WERI-Rb-1 (cell line): ENCODE data around the gene GET4.

Experiments
- DNase-seq: peaks from one replicate; pipeline ENCODE4 v3.0.0-alpha.2; 2020
- H3K27ac ChIP-seq: fragments of 250-450 bp; sonication (Bioruptor Pico); 2 replicates; pipeline ENCODE4 v1.5.1; 2020; ENCODE audit warnings: mild to moderate bottlenecking, moderate library complexity
- H3K27me3 ChIP-seq: fragments of 250-450 bp; sonication (Bioruptor Pico); 2 replicates; pipeline ENCODE4 v1.5.1; 2021; ENCODE audit warnings: mild to moderate bottlenecking, low read depth, moderate library complexity; ENCODE audit not compliant: insufficient read depth, severe bottlenecking
- H3K36me3 ChIP-seq: fragments of 250-450 bp; sonication (Bioruptor Pico); 2 replicates; pipeline ENCODE4 v1.5.1; 2020; ENCODE audit warnings: mild to moderate bottlenecking, moderate library complexity
- H3K4me3 ChIP-seq: 2 replicates; pipeline ENCODE4 v1.5.1; 2011; ENCODE audit warnings: low read depth, mild to moderate bottlenecking, control low read depth, low read length
- H3K9me3 ChIP-seq: fragments of 250-450 bp; sonication (Bioruptor Pico); 2 replicates; pipeline ENCODE4 v1.5.1; 2021; ENCODE audit warnings: mild to moderate bottlenecking, moderate library complexity; ENCODE audit not compliant: severe bottlenecking
- TF ChIP-seq, protein P1 (sequence below): IDR thresholded peaks from 2 replicates; pipeline ENCODE4 v1.5.1; 2011; ENCODE audit warnings: low read depth, mild to moderate bottlenecking, control low read depth, inconsistent platforms, low read length

GET4 gene

DNA sequence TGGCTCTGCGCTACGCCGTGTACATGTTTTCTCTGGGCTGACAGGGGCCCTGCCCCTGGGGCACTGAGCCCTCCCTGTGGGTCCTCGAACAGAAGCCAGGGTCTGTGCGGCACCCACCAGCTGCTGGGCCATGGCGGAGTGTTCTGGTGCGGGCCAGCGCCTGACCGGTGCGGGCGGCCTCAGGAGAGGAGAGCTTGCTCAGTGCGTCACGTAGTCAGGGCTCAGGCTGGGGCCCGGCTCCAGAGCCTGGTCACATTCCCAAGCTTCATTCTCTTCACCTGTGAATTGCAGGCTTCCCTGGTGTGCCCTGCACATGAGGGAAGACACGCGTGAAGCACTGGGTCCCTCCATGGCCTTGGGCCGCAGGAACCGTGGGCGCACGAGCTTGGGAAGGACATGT, 15.5 kb downstream of the GET4 start:
- H3K36me3 ChIP-seq = peaks cover 74% of the 10 kb centered on the region
- TF ChIP-seq, protein P1, sequence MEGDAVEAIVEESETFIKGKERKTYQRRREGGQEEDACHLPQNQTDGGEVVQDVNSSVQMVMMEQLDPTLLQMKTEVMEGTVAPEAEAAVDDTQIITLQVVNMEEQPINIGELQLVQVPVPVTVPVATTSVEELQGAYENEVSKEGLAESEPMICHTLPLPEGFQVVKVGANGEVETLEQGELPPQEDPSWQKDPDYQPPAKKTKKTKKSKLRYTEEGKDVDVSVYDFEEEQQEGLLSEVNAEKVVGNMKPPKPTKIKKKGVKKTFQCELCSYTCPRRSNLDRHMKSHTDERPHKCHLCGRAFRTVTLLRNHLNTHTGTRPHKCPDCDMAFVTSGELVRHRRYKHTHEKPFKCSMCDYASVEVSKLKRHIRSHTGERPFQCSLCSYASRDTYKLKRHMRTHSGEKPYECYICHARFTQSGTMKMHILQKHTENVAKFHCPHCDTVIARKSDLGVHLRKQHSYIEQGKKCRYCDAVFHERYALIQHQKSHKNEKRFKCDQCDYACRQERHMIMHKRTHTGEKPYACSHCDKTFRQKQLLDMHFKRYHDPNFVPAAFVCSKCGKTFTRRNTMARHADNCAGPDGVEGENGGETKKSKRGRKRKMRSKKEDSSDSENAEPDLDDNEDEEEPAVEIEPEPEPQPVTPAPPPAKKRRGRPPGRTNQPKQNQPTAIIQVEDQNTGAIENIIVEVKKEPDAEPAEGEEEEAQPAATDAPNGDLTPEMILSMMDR = no peak
- no peaks in the 10 kb centered on the region for H3K9me3 ChIP-seq
- H3K4me3 ChIP-seq = no peak overlapping the region
- no peak for DNase-seq
- no peaks in the 10 kb centered on the region for H3K27me3 ChIP-seq
- no peak overlapping the region for H3K27ac ChIP-seq

DNA sequence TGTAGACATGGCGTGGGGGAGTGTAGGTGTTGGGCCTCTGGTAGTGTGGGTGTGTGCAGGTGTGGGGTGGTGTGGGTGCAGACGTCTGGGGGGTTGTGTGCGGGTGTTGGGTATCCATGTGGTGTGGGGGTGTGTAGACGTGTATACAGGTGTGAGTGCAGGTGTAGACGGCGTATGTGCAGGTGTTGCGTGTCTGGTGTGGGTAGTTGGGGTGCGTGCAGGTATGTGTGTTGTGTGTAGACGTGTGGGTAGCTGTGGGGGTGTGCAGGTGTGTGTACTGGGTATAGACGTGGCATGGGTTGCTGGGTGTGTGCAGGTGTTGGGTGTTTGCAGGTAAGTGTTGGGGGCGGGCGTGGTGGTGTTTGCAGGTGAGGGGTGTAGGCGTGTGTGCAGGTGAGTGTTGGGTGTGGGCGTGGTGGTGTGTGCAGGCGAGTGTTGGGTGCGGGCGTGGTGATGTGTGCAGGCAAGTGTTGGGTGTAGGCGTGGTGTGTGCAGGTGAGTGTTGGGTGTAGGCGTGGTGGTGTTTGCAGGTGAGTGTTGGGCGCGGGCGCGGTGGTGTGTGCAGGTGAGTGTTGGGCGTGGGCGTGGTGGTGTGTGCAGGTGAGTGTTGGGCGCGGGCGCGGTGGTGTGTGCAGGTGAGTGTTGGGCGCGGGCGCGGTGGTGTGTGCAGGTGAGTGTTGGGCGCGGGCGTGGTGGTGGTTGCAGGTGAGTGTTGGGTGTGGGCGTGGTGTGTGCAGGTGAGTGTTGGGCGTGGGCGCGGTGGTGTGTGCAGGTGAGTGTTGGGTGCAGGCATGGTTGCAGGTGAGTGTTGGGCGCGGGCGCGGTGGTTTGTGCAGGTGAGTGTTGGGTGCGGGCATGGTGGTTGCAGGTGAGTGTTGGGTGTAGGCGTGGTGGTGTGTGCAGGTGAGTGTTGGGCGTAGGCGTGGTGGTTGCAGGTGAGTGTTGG, 16.6 kb downstream of the GET4 start:
- TF ChIP-seq, protein P1 = no peak
- DNase-seq = no peak
- no peaks in the 10 kb centered on the region for H3K9me3 ChIP-seq
- no peaks in the 10 kb centered on the region for H3K27me3 ChIP-seq
- H3K27ac ChIP-seq = no peak overlapping the region
- H3K4me3 ChIP-seq = no peak overlapping the region
- H3K36me3 ChIP-seq = peaks cover 68% of the 10 kb centered on the region

DNA sequence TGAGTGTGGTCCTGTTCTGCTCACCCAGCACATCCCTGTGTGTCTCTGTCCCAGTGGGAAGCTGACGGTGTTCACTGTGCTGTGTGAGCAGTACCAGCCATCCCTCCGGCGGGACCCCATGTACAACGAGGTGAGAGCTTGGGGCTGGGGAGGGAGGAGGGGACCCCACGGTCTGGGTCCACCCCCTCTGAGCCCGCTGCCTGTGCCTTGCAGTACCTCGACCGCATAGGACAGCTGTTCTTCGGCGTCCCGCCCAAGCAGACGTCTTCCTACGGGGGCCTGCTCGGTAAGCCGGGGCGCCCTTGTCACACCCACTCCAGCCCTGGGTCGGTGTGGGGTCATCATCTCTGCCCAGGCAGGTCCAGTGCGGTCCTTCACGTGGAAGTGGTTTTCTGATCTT, 17.3 kb downstream of the GET4 start:
- no peaks in the 10 kb centered on the region for H3K9me3 ChIP-seq
- DNase-seq = no peak
- no peaks in the 10 kb centered on the region for H3K27me3 ChIP-seq
- TF ChIP-seq, protein P1 = no peak
- H3K4me3 ChIP-seq = no peak overlapping the region
- no peak overlapping the region for H3K27ac ChIP-seq
- H3K36me3 ChIP-seq = peaks cover 64% of the 10 kb centered on the region

DNA sequence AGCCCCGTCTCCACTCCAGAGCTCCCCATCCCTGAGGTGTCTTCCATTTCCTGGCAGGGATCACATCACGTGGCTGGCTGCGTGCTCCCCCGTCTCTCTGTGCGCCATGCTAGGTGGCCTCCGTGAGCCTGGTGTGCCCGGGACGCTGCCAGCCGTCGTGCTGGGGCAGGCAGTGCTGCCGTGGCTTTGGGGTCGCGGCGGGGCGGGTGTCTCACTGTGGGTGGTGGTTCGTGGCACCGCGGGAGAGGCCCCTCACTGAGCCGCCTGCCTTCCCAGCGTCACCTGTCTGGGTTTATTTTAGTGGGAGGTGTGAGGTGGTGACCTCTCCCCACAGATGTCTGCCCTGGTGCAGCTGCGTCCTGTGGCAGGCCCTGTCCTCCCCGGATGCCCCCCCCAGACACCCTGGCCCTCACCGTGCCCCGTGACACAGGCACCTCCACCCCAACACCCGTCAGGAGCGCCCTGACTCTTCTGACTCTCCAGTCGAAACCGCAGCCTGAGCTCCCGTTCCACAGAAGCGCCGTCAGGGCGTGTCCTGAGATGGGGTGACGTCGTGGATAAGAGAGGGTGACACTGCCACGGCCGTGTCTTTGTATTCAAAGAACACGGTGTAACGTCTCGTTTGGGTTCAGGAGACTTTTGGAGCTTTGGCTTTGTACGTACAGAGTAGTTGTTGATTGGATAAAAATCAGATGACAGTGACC, 18.0 kb downstream of the GET4 start:
- peaks cover 62% of the 10 kb centered on the region for H3K36me3 ChIP-seq

DNA sequence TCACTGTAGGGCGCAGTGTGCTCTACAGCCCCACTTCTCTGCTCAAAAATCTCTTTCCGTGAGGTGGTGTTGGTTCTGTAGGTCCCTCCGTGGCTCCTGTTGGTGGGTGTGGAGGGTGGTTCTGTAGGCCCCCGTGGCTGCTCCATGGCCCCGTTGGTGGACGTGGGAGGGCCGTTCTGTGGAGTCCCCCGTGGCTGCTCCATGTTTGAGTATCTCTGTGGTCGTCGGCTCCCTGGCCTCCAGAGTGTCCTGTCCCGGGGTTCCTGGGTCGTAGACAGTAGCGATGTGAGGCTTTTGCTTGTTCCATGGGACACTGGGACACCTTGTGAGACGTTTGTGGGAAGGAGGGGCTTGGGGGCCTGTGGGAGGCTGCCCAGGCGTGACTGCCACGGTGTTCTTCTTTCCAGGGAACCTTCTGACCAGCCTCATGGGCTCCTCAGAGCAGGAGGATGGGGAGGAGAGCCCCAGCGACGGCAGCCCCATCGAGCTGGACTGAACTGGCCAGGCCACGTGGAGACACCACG, 18.6 kb downstream of the GET4 start:
- Histone ChIP-seq H3K4me3 (no peak overlapping the region), H3K36me3 (peaks cover 62% of the 10 kb centered on the region), H3K9me3 (no peaks in the 10 kb centered on the region), H3K27ac (no peak overlapping the region), H3K27me3 (no peaks in the 10 kb centered on the region)
- TF ChIP-seq, protein P1 = no peak
- no peak for DNase-seq

More for the DNA sequence above, 18.0 kb downstream of the GET4 start:
- DNase-seq = no peak
- H3K4me3 ChIP-seq = no peak overlapping the region
- no peaks in the 10 kb centered on the region for H3K9me3 ChIP-seq
- TF ChIP-seq, protein P1 = no peak
- no peak overlapping the region for H3K27ac ChIP-seq
- H3K27me3 ChIP-seq = no peaks in the 10 kb centered on the region
